Right lung (tissue), 5 donors: ENCODE measurements around the gene TNFRSF17. TPM values are rescaled to one million over a fixed set of nuclear protein-coding genes. Genes with fewer than 3 reads are reported as not detected.

ENCODE experiments used
- DNase-seq, 2 donors: peaks; one replicate each; pipeline ENCODE4 v3.0.0-alpha.2; 2013
- polyA plus RNA-seq, 5 donors: library from polyadenylated mRNA; unstranded; fragments of 120-200 nt; gene quantifications; one replicate each; pipeline versions ENCODE4 v1.2.1 to v1.2.3, GENCODE V29; 2013; ENCODE audit warnings: inconsistent platforms in 1 of 5, low replicate concordance in 1 of 5; ENCODE audit not compliant: insufficient read length in 5 of 5, insufficient read depth in 1 of 5

The TNFRSF17 gene
- polyA plus RNA-seq, 5 donors = 0.22 to 0.30 TPM; not detected in 3

GRCh38 chr16:12000032-12000431, 35.0 kb downstream of the TNFRSF17 start:
- DNase-seq = no peak

- peak; percentile 36 to 51 for DNase-seq
These were observed 37.5 kb downstream of the TNFRSF17 start for GRCh38 chr16:12002447-12003006.

- no peak for DNase-seq
These were observed 41.6 kb downstream of the TNFRSF17 start for GRCh38 chr16:12006637-12007036.

GRCh38 chr16:12009462-12009861, 44.5 kb downstream of the TNFRSF17 start:
- no peak for DNase-seq

GRCh38 chr16:12009922-12010321, 44.9 kb downstream of the TNFRSF17 start:
- no peak for DNase-seq

- DNase-seq = no peak
These were observed 45.6 kb downstream of the TNFRSF17 start for GRCh38 chr16:12010388-12011251.

- no peak for DNase-seq
These were observed 46.6 kb downstream of the TNFRSF17 start for GRCh38 chr16:12011565-12011964.

GRCh38 chr16:12016291-12016947, 51.4 kb downstream of the TNFRSF17 start:
- no peak for DNase-seq

- no peak for DNase-seq
These were observed 52.5 kb downstream of the TNFRSF17 start for GRCh38 chr16:12017558-12017957.

Other genes starting within 250 kb of the TNFRSF17 start
- 10 to 100 TPM; 32.3 to 44.8 (median 37.1) TPM for gene TXNDC11, start 222.4 kb upstream of the TNFRSF17 start, polyA plus RNA-seq
- 100 to 1,000 TPM in 4 of 5 donors, 10 to 100 TPM in 1; 75.9 to 146 (median 113) TPM for gene ZC3H7A, start 168.0 kb upstream of the TNFRSF17 start, polyA plus RNA-seq
- gene RSL1D1, start 113.7 kb upstream of the TNFRSF17 start, polyA plus RNA-seq = 100 to 1,000 TPM; 239 to 296 (median 259) TPM
- 100 to 1,000 TPM in 3 of 5 donors, 10 to 100 TPM in 2; 83.8 to 110 (median 103) TPM for gene GSPT1, start 49.3 kb upstream of the TNFRSF17 start, polyA plus RNA-seq
- 10 to 100 TPM in 1 of 5 donors, 1 to 10 TPM in 4; 4.4 to 11.8 (median 8.3) TPM for gene NPIPB2, start 23.2 kb upstream of the TNFRSF17 start, polyA plus RNA-seq
- gene SNX29, start 11.5 kb downstream of the TNFRSF17 start, polyA plus RNA-seq = 10 to 100 TPM; 10.1 to 12.5 (median 11.1) TPM